ENCODE results near the gene DCHS1.

GRCh38 chr11:6625156-6625831, 30.3 kb downstream of the DCHS1 start:
- TF ChIP-seq CTCF (IDR thresholded peaks at IDR 0.05) (no peak), POLR2A (IDR thresholded peaks at IDR 0.05) (no peak)
